HG03342 (cell line): ENCODE results near the gene PAN3.

Source experiments
- ATAC-seq: cut with Tn5 transposase; IDR thresholded peaks from one replicate; pipeline ENCODE4 v1.9.1; 2021; ENCODE audit warnings: mild to moderate bottlenecking, moderate library complexity; ENCODE audit not compliant: unreplicated experiment

Gene PAN3

DNA sequence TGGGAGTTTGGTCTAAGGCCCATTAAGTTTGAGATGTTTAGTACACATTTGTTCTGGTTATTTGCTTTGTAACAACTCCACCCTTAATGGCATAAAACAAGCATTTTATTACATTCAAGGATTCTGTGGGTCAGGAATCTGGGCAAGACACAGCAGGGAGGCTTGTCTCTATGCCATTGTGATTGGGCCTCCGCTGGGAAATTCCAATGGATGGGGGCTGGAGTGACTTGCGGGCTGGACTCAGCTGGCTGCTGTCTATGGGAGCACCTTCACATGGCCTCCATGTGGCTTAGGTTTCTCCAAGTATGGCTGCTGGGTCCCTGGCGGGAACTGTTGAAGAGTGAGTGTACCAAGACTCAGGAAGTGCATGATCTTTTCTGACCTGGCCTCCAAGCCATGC lies 159.0 kb downstream of the PAN3 start:
- no peak for ATAC-seq

DNA sequence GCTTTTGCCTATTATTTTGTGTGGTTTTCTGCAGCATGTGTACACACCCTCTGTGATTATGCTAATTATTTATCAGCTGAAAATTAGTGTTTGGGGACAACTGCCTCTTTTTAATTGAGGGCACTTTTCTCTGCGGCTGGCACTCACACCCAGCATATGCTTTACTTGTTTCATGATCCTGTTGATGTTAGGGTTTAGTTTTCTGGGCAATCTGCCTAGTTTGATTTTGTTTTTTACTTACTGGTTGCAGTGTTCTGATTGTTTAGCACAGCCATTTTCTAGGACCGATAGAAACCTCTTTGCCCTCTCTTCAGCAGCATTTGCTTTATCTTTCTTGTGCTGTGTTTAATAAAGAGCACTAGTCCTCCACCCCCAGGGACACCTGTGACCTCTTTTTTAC lies 161.6 kb downstream of the PAN3 start:
- no peak for ATAC-seq

DNA sequence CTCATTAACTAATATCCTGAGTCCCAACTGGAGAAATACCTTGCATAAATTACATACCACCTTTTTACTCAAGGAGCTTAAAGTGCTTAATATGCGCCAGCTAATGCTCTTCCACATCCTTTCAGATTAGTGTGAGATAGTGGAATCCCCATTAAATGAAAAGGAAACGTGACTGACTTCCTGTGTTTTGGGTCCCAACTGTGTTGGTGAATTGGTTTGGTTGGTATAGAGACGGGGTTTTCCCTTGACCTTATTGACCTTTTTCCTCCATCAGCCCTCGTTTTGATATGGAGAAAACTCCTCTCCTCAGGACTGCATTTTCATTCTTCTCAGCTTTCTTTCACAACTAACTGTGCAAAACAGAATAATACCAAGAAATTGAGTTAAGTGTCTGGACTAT lies 163.5 kb downstream of the PAN3 start:
- no peak for ATAC-seq

DNA sequence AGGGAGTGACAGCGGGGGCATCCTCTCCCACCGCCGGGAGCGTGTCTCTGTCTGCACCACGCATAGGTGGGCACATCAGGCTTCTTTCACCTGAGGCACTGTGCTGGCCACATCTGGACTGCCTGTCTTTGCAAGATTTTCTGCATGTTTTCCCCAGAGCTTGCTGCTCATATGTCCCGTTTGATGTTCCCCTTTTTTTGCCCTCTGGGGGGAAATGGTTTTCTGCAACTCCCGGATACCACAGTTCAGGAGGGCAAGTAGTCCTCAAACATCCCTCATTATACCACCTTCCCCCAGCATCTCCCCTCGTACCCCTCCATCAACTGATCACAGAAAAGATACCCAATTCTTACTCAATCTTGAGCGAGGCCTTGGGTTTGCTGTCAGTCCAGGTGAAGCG lies 168.0 kb downstream of the PAN3 start:
- ATAC-seq: no peak

DNA sequence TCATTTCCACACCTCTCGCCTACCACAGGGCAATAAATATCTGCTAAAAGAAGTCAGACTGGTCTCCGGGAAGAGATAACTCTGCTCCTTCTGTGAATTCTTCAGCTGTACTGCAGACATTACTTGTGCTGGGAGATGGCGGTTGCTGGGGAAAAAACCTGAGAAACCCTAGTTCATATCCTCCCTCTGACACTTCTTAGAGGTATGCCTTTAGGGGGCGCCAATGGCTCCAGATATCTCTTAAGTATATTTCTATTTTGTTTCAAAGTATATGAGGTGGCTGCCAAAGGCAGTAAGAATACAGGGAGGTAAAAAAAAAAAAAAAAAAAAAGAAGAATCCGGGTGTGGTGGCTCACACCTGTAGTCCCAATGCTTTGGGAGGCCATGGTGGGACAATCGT lies 175.2 kb downstream of the PAN3 start:
- no peak for ATAC-seq

DNA sequence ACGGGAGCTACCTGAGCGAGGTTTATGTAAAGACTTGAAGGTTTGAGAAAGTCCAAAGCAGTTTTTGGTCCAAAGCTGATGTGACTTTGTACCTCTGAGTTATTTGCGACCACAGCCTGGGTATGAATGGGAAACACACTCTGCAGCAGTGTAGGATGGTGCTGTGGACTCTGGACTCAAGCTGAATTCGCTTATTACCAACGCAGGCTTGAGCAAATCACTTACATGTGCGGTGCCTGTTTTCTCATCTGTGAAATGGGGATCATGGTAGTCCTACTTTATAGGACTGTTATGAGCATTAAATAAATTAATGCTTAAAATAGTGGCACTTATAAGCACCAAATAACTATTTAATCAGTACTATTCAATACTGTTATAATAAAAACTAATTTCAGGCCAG lies 176.5 kb downstream of the PAN3 start:
- ATAC-seq: no peak

DNA sequence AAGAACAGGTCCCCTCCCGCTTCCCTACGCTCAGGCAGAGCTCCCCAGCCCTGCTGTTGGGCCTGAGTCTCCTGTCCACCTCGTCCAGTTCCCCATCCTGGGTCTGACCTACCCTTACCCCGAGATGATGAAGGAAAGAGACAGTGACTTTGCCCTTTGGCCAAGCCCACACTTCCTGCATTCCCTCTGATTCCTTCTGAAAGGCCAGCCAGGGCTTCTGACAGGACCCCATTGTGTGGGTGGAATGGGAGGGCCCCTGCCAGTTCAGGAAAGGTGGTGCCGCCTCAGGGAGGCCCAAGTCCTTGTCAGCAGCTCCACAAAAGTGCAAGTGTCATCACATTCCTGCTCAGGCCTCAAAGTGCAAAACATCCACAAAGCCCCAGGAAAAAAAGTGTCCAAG lies 177.8 kb downstream of the PAN3 start:
- no peak for ATAC-seq

DNA sequence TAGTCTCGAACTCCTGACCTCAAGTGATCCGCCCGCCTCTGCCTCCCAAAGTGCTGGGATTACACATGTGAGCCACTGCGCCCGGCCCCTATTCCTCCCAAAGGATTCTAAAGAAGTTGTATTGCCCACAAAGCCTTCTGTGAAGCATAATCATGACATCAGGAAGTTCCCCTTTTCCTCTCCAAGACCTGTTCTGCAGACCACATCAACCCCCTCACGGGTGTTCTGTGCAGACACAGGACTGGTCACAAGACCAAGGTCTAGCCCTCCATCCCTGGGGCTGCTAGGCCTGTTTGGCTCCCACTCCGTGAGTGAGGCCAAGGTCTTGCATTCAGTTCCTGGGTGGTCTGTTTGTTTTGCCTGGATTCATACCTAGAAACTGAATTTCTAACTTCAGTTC lies 178.5 kb downstream of the PAN3 start:
- no peak for ATAC-seq

DNA sequence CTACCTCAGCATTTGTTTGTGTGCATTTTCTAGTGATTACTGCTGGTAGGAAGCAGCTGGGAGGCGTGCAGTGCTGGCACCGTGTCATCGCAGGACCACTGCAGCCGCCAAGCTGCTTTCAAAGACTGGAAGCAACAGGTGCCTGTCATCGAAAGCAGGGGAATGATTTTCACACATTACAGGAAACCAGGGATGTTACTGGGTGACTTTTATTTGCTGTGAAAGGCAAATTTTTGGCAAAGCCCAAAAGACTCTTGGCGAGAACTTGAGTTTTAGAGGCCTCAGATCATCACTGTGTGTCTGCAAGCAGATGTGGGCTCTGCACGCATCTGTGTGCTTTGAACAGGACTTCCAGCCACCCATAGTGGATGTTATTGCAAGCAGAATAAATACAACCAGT lies 180.2 kb downstream of the PAN3 start:
- no peak for ATAC-seq

DNA sequence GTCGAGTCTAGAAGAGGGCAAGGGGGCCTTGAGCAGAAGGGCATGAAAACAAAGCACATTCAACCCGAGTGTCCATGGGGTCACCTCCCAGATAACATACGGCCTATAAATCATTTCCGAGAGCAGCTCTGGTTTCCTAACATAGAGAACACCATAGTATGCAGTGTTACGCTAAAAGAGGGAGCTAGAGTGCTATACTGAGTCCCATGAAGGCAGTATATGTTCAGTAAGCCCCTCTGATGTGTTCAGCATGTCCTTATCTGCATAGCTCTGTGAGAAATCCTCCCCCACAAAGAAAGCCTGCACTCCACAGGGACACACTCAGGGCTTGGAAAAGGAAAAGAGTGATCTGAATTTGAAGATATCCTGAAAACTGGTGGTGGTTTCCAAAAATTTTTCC lies 181.2 kb downstream of the PAN3 start:
- ATAC-seq: no peak

DNA sequence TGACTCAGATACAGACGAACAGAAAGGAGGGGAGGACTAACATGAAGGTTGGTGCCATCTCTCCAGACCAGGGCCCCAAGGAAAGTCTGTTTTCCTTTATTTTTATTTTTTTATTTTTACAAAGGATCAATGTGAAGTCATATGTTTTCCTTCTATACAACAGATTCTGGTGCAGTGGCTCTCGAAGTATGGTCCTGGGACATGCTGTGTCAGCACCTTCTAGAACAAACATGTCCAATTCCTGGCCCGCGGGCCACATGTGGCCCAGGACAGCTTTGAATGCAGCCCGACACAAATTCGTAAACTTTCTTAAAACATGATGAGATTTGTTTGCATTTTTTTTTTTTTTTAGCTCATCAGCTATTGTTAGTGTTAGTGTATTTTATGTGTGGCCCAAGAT lies 181.9 kb downstream of the PAN3 start:
- no peak for ATAC-seq

DNA sequence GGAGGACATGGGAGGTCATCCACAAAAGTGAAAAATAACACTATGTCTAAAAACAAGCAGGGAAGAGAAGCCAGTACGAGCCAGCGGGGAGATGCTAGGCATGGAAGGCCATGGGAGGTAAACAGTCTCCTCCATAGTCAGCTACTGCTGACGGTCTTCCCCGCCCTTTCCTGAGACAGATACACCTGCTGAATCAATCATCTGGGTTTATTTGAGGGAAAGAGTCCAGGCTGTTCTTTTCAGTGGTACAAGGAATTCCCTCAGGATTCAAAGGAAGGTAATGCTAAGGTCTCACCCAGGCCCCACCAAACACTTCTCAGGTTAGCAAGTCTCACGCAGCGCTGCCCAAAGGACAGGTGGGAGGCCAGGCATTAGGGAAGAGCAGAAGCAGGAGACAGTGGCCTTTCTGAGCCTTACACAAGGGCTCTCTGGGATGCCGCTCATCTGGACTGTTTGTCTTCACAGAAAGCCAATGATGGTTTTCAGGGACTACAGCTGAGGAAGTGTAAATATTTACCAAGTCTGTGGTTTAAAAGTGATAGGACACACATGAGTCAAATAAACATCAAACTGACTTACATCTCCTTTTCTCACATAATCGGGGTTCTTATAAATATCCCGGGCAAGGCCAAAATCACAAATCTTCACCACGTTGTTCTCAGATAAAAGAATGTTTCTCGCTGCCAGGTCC lies 182.7 kb downstream of the PAN3 start:
- no peak for ATAC-seq

DNA sequence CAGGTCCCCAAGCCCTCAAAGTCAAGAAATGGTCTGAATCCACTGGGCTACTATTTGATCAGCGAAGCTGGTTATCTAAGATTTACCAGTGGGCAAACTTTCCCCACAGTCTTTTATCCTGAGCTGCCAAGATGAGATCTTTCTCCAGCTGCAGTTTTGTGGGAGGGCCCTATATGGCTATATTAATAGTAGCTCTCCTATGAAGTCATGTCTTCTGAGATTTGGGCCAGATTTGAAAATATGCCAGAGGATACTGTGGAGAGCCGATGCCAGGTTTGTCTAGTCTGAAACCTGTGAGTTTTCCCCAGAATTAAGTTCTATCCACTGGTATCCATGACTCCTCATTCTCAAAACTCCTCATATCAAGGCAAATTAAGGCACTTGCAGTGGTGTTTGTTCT lies 183.4 kb downstream of the PAN3 start:
- no peak for ATAC-seq

DNA sequence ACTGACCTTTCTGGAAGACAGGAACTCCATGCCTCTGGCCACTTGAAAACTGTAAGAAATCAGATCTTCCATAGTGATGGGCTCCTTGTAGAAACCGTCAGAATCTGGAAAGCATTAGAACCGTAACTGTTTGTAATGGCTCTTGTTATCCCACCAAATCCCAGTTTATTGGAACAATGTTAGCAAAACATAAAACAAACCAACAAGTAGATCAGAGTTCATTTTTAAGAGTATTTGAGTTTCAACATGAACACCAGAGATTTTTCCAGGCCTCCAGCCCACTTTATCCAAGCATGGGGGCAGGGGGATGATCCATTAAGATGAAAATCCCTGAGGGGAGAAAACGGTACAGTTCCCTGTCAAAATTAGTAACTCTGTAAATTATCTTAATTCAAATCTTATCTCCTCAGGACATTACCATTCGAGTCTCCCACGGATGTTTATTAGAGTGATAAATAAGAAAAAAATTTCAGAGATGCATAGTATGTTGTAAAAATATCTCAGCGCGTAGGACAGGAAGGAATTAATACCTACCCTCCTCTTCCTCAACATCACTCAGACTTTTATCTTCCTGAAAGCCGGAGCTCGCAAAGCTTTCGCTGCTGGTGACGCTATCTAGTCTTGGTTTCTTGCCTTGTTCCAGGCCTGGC lies 184.0 kb downstream of the PAN3 start:
- ATAC-seq: no peak

DNA sequence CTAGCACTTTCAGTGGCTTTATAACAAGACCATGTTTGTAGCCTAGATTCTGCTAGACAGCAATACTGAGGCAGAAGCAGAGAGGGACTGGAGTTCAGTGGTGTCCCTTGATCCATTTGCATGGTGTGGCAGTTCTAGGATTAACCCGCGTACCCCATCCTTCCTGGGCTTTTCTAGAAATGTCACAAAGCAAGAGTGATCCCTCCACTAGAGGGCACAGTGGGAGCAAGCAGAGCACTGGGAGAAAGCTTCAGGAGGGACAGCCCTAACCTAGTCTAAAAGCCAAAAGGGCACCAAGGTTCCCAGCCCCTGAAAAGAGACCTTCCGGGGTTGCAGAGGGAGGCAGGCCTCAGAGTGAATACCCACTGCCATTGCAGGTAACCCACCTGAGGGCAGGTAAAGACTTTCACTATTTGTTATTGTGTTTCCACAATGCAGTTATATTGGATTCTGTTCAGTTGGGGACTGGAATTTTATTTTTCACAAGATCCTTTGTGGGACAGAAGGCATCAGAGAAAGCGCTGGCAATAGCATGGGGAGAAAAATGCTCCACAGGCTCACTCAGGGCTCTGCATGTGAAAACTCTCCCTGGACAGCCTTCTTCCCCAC lies 185.9 kb downstream of the PAN3 start:
- no peak for ATAC-seq

DNA sequence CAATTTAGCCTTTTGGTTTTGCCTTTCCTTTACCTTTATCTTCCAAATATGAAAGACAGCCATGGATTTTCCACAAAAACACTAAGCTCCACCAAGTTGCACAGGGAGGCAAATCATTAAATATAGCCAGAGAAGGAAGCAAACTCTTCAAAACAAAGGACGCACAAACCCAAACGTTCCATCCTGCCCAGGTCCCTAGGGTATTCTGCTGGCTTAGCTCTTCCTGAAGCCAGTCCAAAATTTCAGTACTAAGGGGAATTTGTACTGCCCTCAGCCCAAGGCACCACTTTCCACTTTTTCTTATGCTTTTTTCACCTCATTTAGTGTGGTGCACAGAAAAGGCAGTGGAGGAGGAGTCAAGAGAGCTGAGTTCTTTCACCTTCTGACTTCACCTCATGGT lies 186.7 kb downstream of the PAN3 start:
- no peak for ATAC-seq

DNA sequence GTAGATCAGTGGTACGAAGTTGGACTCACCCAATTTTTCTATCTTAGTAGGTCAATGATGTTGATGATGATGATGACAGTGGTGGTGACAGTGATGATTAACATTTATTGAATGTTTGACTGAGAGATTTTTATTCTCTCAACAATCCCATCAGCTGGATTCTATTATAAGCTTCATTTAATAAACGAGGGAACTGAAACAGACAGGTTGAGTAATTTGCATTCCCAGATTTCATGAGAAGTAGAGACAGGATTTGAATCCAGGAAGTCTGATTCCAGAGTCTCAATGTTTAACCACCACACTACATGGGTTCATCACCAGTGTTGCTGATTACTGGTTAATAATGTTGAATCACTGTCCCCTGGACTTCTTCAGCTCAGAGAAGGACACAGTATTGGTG lies 187.7 kb downstream of the PAN3 start:
- ATAC-seq: no peak

DNA sequence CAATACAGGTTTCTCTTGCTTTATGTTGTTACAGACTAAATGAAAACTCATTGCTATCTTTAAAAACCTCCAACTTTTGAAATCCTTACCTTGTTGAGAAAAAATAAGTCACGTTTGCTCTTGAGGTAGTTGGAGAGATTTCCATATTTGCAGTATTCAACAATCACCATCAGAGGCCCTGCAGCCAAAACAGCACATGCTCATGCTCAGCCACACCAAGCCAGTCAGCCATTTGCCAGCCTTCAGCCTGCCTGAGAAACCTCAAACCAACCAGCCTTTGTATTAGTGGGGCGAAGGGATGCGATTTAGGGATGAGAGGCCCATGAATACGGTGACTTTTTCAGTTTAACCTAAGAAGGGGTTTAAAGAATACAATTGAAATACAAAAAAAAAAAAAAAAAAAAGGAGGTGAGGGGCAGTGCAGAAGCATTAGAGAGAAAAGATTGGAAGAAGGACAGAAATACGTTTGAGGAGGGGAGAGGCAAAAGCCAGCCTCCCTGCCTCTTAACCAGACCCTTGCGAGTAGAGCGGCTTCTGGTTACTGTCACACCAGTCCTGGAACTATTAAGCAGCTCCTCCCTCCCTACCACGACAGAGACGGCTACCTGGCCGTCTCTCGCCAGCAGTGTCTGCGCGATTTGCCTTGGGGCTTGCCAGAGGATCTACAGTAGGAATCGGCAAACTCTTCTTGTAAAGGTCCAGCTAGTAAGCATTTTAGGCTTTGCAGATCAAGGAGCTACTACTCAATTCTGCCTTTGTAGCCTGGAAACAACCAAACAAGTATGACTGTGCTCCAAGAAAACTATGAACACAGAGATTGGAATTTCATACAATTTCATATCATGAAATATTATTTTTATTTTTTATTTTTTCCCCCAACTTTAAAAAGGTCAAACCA lies 189.3 kb downstream of the PAN3 start:
- ATAC-seq: no peak

DNA sequence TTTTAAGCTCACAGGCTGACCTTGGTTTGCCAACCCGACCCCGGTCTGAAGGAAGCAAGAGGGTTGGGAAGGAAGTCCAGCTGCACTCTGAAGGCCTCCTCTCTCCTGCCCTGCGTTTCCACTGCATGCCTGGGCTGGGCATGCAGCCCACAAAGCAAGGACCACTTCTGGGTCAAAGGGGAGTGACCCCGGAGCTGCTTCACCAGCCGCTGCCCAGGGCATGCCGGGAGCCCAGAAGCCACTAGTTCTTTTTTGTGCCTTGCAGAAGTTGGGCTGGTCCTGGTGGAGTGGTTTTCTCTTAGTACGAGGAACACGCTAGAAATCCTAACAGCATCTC lies 189.9 kb downstream of the PAN3 start:
- ATAC-seq: no peak

DNA sequence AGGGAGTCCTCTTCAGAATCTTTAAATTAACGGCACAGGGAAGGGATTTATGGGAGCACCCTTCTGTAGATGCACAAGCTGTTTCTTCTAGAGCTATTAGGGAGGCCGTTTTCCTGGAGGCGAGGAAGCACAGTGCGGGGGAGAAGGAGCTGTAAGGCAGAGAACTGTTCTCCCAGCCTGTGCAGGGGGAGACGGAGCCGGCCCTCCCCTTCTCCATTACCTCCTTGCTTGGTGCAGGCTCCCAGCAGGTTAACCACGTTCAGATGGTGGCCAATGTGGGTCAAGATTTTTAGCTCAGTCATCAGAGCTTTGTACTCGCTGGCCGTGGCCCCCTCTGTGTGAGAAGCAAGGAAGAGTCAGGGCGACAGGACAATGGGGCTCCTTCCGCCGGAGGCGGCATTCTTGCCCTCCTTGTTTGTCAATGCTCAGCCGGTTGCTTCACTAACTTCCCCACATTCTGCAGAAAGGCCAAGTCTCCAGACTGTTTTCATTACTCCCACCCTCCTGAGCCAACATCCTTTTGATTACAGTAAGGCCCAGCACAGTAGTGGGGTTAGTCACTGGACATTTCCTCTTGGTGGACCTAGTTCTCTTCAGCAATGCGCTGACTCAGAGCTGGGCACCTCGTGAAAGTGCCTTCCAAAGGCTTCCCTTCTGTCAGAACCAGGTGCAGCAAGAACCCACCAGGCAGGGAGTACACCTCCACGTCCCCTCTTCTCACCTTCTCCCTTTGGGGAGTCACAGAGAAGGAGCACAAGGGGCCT lies 191.2 kb downstream of the PAN3 start:
- no peak for ATAC-seq
